Activated T-helper 2 cell treated with anti-CD3 and anti-CD28 coated beads, Interferon-gamma antibody, Interleukin-2, Interleukin-4, amounts not matched to agents 10 μg/mL and 5 μg/mL and 100 μg/mL, durations not matched to agents 14 hours and 24 hours and 36 hours (primary cell): ENCODE results near the gene LRP6. TPM values are rescaled to one million over a fixed set of nuclear protein-coding genes. Genes with fewer than 3 reads are reported as not detected.

Source experiments
- DNase-seq: peaks from one replicate; pipeline ENCODE4 v3.0.0; 2021; ENCODE audit warnings: low spot score
- H3K27ac Mint-ChIP-seq: one replicate; pipeline ENCODE4 v1.8.0; 2021; ENCODE audit warnings: mixed read lengths
- H3K27me3 Mint-ChIP-seq: one replicate; pipeline ENCODE4 v1.8.0; 2021; ENCODE audit warnings: low read depth, mixed read lengths
- H3K36me3 Mint-ChIP-seq: one replicate; pipeline ENCODE4 v1.8.0; 2021; ENCODE audit warnings: low read depth, mixed read lengths
- H3K4me1 Mint-ChIP-seq: one replicate; pipeline ENCODE4 v1.8.0; 2021; ENCODE audit warnings: low read depth, mixed read lengths
- H3K4me3 Mint-ChIP-seq: one replicate; pipeline ENCODE4 v1.8.0; 2021; ENCODE audit warnings: low read depth, mild to moderate bottlenecking, moderate library complexity, mixed read lengths
- H3K9me3 Mint-ChIP-seq: one replicate; pipeline ENCODE4 v1.8.0; 2021; ENCODE audit warnings: mixed read lengths
- intact Hi-C: fragments of 100-400 bp; cut with micrococcal nuclease; formaldehyde crosslinking; loops from one replicate; pipeline ENCODE4 v1.15.1; 2023
- total RNA-seq: library from RNA; stranded (reverse); gene quantifications from 2 replicates; pipeline ENCODE4 v1.2.3, GENCODE V29; 2022

Gene LRP6
- total RNA-seq, 1 donor from 2014 or later: 1.5 TPM

DNA sequence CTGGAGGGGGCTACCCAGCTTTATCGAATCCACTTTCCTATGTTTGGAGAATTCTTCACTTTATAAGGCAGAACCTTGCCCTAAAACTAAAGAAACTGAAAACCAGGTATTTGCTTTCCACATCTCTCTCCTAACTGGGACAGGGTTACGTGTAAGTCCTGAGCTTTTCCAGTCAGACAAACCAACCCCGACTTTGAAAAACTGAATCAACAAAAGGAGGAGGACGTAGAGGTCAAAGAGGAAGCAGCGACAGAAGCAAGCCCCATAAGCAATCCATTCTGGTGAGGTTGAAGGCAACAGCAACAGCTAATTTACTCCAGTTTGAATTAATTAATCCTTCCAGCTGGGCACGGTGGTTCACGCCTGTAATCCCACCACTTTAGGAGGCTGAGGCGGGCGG lies 47.2 kb downstream of the LRP6 start:
- intact Hi-C loops: no loop called here
- H3K9me3 Mint-ChIP-seq: no peaks in the 10 kb centered on the region
- H3K4me1 Mint-ChIP-seq: peaks cover 5% of the 10 kb centered on the region
- H3K27ac Mint-ChIP-seq: no peak overlapping the region
- no peak overlapping the region for H3K4me3 Mint-ChIP-seq
- peaks cover 40% of the 10 kb centered on the region for H3K27me3 Mint-ChIP-seq
- DNase-seq: no peak
- H3K36me3 Mint-ChIP-seq: no peaks in the 10 kb centered on the region

DNA sequence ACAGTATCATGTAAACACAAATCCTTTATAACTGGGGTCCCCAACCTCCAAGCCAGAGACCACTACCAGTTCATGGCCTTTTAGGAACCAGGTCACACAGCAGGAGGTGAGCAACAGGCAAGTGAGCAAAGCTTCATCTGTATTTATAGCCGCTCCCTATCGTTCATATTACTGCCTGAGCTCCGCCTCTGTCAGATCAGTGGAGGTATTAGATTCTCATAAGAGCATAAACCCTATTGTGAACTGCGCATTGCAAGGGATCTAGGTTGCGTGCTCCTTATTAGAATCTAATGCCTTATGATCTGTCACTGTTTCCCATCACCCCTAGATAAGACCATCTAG lies 49.9 kb downstream of the LRP6 start:
- H3K36me3 Mint-ChIP-seq: no peaks in the 10 kb centered on the region
- no peaks in the 10 kb centered on the region for H3K9me3 Mint-ChIP-seq
- no peak overlapping the region for H3K4me3 Mint-ChIP-seq
- no peak for DNase-seq
- peaks cover 2% of the 10 kb centered on the region for H3K4me1 Mint-ChIP-seq
- no peak overlapping the region for H3K27ac Mint-ChIP-seq
- intact Hi-C loops: no loop called here
- peaks cover 48% of the 10 kb centered on the region for H3K27me3 Mint-ChIP-seq

DNA sequence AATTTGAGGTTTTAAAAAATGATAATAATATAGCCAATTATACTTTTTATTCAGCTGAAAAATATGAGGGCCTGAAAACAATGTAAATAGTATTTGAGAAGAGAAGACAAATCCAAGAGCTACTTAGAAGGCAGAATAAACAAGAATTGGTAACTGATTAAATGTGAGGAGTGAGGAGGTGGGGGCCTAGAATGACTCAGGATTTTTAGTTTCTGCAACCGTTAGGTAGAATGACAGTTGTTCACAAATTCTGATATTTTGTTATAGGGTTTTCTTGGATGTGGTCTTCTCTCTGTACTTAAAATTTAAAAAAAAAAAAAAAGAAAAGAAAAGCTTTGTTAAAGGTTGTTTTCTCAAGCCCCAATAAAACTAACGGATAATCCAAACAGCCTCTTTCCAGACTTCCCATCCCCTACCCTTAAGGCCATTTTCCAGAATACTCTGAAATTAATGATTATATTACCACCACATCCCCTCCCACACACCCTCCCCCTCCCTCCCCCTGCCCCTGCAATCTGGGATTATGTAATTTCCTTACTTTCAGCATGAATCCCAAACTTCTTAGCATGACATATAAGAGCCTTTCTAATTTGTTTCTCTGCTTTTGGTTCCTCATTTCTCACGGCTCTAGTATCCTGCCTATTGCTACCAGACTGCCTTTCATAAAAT lies 50.4 kb downstream of the LRP6 start:
- Mint-ChIP-seq H3K4me1 (peaks cover 2% of the 10 kb centered on the region), H3K27ac (no peak overlapping the region), H3K27me3 (peaks cover 49% of the 10 kb centered on the region), H3K9me3 (no peaks in the 10 kb centered on the region), H3K4me3 (no peak overlapping the region), H3K36me3 (no peaks in the 10 kb centered on the region)
- DNase-seq: no peak
- intact Hi-C loops: no loop called here

DNA sequence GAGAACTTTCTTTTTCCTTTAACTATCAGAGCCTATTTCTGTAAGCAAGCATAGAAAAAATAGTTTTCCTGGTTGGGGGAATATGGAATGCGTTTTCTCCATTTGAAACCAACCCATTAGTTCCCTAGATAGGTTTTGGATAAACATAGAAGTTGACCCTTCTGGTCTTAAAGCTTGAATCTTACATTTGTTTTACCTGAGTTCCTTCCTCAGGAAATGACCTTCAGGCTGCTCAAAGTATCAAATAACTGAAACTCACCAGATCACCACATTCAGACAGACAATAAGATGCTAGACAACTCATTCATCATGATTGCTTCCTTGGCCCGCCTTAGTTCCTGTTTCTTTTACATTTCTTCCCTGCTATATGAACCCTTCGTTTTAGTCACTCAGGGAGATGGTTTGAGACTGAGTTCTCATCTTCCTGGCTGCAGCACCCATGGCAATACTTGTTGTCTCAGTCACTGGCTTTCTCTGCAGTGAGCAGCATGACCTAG lies 52.2 kb downstream of the LRP6 start:
- Mint-ChIP-seq H3K4me1 (peaks cover 2% of the 10 kb centered on the region), H3K36me3 (no peaks in the 10 kb centered on the region), H3K4me3 (no peak overlapping the region), H3K27ac (no peak overlapping the region), H3K27me3 (peaks cover 50% of the 10 kb centered on the region), H3K9me3 (no peaks in the 10 kb centered on the region)
- DNase-seq: no peak
- intact Hi-C loops: no loop called here

DNA sequence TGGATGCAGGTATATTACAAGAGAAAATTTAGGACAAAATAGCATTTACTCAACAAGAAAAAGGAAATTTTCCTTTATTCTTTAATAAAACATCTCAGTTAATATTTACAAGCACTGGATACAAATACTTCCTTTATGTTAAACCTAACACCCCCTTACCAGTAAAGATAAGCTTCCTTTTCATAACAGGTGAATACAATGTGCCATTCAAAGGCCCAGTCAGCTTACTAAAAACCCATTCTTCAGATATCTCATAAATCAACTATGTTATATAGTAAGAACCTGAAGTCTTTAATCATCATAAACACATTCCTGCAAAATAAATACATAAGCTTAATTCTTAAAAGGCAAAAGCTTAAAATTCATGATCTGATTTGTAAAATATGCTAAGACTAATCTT lies 52.6 kb downstream of the LRP6 start:
- H3K4me3 Mint-ChIP-seq: no peak overlapping the region
- H3K4me1 Mint-ChIP-seq: peaks cover 2% of the 10 kb centered on the region
- no peaks in the 10 kb centered on the region for H3K36me3 Mint-ChIP-seq
- H3K9me3 Mint-ChIP-seq: no peaks in the 10 kb centered on the region
- no peak overlapping the region for H3K27ac Mint-ChIP-seq
- H3K27me3 Mint-ChIP-seq: peaks cover 49% of the 10 kb centered on the region
- intact Hi-C loops: no loop called here
- DNase-seq: no peak

DNA sequence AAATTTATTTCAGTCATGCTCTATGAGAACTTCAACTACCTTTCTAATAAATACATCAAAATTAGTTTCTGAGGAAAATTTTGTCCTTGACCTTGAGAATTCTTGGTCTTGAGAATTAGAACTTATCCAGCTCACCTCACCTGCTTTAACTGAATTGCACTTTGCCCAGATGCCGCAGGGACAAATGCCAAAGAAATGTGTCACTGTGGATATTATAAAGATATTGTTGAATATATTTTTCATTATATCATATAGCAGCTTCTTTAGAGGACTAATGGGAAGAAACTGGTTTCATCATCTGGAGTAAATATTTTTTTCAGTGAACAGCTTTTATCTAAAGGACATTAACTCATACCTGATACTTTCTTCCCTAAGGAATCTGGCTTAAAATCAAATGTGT lies 54.1 kb downstream of the LRP6 start:
- H3K9me3 Mint-ChIP-seq: no peaks in the 10 kb centered on the region
- H3K4me1 Mint-ChIP-seq: peaks cover 2% of the 10 kb centered on the region
- intact Hi-C loops: no loop called here
- no peak overlapping the region for H3K4me3 Mint-ChIP-seq
- no peaks in the 10 kb centered on the region for H3K36me3 Mint-ChIP-seq
- H3K27me3 Mint-ChIP-seq: peaks cover 52% of the 10 kb centered on the region
- H3K27ac Mint-ChIP-seq: no peak overlapping the region
- DNase-seq: no peak

DNA sequence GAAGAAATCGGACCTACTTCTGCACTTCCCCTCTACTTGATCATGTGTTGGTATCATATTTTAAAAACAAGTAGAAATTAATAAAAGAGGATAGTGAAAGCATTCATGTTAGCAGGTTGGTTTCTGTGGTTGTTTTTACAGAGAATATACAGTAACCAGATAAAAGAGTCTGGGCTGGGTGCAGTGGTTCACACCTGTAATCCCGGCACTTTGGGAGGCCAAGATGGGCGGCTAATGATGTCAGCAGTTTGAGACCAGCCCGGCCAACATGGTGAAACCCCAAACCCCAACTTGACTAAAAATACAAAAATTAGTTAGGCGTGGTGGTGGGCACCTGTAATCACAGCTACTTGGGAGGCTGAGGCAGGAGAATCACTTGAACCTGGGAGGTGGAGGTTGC lies 55.9 kb downstream of the LRP6 start:
- Mint-ChIP-seq H3K4me1 (peaks cover 2% of the 10 kb centered on the region), H3K9me3 (no peaks in the 10 kb centered on the region), H3K27ac (no peak overlapping the region), H3K27me3 (peaks cover 49% of the 10 kb centered on the region), H3K4me3 (no peak overlapping the region), H3K36me3 (no peaks in the 10 kb centered on the region)
- intact Hi-C loops: no loop called here
- DNase-seq: no peak

DNA sequence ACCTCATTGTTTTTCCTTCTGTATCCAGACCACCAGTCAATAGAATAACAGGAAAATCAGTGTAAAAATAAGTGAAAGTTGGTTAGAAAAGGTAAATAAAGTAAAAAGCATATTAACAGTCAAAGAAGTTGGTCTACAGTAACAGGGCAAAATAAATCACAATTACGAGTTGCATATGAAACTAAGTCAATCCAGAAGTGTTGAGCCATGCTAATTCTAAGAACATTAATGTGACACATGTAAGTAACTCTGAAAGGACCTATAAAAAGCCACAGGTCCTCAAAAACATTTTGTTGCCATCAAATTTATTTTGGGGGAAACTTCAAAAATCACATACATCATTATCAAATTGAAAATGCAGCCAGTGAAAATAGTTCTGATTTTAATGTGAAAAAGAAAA lies 56.4 kb downstream of the LRP6 start:
- H3K9me3 Mint-ChIP-seq: no peaks in the 10 kb centered on the region
- H3K27ac Mint-ChIP-seq: no peak overlapping the region
- intact Hi-C loops: no loop called here
- no peak for DNase-seq
- no peak overlapping the region for H3K4me3 Mint-ChIP-seq
- peaks cover 50% of the 10 kb centered on the region for H3K27me3 Mint-ChIP-seq
- H3K4me1 Mint-ChIP-seq: peaks cover 2% of the 10 kb centered on the region
- no peaks in the 10 kb centered on the region for H3K36me3 Mint-ChIP-seq

DNA sequence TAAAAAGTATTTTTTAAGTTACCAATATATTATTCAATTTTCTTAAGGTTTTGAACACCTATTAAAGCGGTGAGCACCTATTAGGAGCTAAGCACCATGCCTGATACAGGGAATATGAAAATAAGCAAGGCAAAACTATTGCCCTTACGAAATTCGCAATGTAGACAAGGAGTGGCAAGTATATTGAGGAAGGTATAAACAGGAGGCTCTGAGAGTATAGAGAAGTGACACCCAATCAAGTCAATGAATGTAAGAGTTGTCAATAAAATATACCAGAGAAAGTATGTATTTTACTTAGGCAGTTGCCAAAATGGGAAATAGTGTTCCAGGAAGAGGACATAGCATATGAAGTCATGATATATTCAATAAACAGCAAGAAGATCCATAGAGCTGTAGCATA lies 57.2 kb downstream of the LRP6 start:
- no peak for DNase-seq
- Mint-ChIP-seq H3K27me3 (peaks cover 48% of the 10 kb centered on the region), H3K4me3 (no peak overlapping the region), H3K36me3 (no peaks in the 10 kb centered on the region), H3K9me3 (no peaks in the 10 kb centered on the region), H3K27ac (no peak overlapping the region), H3K4me1 (no peaks in the 10 kb centered on the region)
- intact Hi-C loops: no loop called here

DNA sequence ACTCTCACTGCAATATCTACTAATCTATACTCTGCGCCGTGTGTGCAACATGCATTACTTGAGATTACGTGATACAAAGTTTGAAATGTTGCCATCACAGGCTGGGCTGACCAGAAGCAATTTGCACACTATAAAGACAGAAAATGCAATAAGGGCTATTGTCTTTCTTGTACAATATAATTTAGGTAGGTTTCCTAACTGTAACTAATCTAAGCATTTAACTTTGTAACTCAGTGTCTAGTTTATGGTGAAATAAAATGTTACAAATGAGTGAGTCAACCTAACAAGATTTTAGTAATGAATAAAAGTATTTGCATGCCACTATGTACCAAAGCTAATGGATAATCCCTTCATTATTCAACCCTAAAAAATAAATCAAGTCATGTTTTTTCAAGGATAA lies 57.8 kb downstream of the LRP6 start:
- intact Hi-C loops: no loop called here
- H3K27ac Mint-ChIP-seq: no peak overlapping the region
- no peaks in the 10 kb centered on the region for H3K4me1 Mint-ChIP-seq
- no peaks in the 10 kb centered on the region for H3K36me3 Mint-ChIP-seq
- H3K4me3 Mint-ChIP-seq: no peak overlapping the region
- peaks cover 45% of the 10 kb centered on the region for H3K27me3 Mint-ChIP-seq
- no peaks in the 10 kb centered on the region for H3K9me3 Mint-ChIP-seq
- no peak for DNase-seq

DNA sequence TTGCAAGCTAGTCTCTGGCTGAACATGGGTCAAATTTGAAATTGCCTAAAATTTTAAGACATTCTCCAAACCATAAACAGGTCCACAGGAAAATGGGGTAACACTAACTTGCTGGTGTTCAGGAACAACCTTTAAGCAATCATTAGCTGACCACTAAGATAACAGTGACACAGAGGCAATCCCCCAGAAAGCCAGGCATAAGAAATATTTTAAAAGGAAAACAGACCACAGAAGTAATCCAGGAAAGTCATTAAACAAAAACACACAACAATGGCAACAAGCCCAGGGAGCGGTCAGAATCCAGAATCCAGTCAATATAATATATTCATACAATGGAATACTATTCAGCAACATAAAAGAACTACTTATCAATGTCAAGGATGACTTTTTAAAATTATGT lies 59.1 kb downstream of the LRP6 start:
- Mint-ChIP-seq H3K27me3 (peaks cover 44% of the 10 kb centered on the region), H3K4me3 (no peak overlapping the region)
- intact Hi-C loops: no loop called here

DNA sequence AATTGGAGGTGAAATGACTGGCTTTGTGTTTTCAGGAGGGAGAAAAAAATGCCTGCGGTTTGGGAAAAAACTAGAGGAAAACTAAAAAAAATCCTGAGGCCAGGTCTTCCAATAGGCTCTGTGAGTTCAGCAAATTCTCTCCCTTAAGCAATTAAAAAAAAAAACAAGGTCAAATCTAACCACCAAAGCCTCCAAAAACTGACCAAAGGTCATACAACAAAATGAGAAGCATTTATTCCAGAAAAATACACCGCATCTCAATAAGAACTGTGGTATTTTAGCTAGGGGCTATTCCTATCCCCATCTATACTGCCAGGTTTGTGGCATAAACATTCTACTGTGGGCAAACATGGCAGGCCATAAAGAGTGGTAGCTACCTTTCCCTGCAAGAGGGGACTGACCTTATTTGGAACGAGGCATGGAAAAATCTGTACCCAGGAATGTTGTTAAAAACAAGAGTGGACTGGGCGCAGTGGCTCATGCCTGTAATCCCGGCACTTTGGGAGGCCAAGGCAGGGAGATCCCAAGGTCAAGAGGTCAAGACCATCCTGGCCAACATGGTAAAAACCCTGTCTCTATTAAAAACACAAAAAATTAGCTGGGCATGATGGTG lies 60.0 kb downstream of the LRP6 start:
- peaks cover 43% of the 10 kb centered on the region for H3K27me3 Mint-ChIP-seq
- no peaks in the 10 kb centered on the region for H3K36me3 Mint-ChIP-seq
- no peak overlapping the region for H3K27ac Mint-ChIP-seq
- intact Hi-C loops: no loop called here
- no peaks in the 10 kb centered on the region for H3K9me3 Mint-ChIP-seq
- H3K4me3 Mint-ChIP-seq: no peak overlapping the region
- DNase-seq: no peak
- no peaks in the 10 kb centered on the region for H3K4me1 Mint-ChIP-seq

More for the DNA sequence above, 59.1 kb downstream of the LRP6 start:
- Mint-ChIP-seq H3K4me1 (no peaks in the 10 kb centered on the region), H3K9me3 (no peaks in the 10 kb centered on the region), H3K36me3 (no peaks in the 10 kb centered on the region), H3K27ac (no peak overlapping the region)
- DNase-seq: no peak

DNA sequence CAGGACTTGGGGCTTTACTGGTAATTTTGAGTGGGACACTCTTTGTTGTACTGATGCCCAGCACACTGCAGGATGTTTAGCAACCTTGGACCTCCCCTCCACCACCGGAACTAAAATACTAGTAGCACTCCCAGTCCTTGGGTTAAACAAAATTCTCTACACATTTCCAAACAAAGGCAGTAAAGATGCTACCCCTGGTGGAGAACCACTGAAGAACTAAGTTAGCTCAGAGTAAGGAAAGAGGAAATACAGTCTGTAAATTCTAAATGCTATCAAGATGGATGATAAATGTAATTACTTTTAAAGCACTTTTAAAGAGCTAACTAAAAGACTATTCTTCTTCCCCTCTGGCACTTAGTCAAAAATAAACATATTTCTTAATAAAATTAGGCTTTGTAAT lies 64.1 kb downstream of the LRP6 start:
- intact Hi-C loops: no loop called here
- no peak for DNase-seq
- H3K9me3 Mint-ChIP-seq: peaks cover 10% of the 10 kb centered on the region
- no peak overlapping the region for H3K4me3 Mint-ChIP-seq
- no peak overlapping the region for H3K27ac Mint-ChIP-seq
- peaks cover 9% of the 10 kb centered on the region for H3K4me1 Mint-ChIP-seq
- H3K27me3 Mint-ChIP-seq: peaks cover 45% of the 10 kb centered on the region
- no peaks in the 10 kb centered on the region for H3K36me3 Mint-ChIP-seq
